GM13976 (cell line): ENCODE data around the gene MLC1.

Experiments
- DNase-seq: peaks from one replicate; pipeline ENCODE4 v3.0.0; 2012; ENCODE audit warnings: low spot score
- in situ Hi-C: fragments of 300-500 bp; cut with MboI; formaldehyde crosslinking; loops from one replicate; pipeline ENCODE4 v1.12.0; 2022; ENCODE audit warnings: low sequenced_read_pairs, mixed read lengths, inconsistent platforms; ENCODE audit not compliant: unreplicated experiment
- TF ChIP-seq, protein P1 (sequence below): IDR thresholded peaks from 2 replicates; pipeline ENCODE4 v1.5.1; 2012; ENCODE audit warnings: borderline replicate concordance, mild to moderate bottlenecking; ENCODE audit not compliant: insufficient read depth; ENCODE audit errors: extremely low read depth, missing control alignments, control extremely low read depth

Gene MLC1

DNA sequence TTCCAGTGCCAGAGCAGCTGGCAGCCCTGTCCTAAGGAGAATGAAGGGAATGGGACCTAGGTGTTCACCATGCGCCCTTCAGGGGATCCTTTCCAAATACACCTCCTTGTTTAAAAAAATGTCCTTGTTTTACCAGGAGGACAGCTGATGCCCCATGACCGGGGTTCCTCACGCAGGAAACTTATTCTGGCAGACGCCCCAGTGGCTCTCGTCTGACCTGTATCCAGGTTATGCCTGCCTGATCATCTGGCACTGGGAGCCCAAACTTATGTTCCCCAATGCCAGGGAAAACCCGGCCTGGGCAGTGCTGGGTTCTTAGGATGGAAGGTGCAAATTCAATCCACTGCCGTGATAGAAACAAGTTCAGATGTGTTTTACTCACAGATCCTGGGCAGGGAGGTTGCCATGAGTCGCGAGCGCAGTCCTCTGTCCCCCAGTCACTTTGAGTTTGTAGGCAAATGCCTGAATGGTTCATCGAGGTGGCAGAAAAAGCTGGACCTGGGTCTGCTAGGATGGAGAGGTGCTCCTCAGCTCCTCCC is 36.0 kb upstream of the MLC1 start:
- DNase-seq, result no peak
- in situ Hi-C loops, result no loop called here
- TF ChIP-seq, protein P1, sequence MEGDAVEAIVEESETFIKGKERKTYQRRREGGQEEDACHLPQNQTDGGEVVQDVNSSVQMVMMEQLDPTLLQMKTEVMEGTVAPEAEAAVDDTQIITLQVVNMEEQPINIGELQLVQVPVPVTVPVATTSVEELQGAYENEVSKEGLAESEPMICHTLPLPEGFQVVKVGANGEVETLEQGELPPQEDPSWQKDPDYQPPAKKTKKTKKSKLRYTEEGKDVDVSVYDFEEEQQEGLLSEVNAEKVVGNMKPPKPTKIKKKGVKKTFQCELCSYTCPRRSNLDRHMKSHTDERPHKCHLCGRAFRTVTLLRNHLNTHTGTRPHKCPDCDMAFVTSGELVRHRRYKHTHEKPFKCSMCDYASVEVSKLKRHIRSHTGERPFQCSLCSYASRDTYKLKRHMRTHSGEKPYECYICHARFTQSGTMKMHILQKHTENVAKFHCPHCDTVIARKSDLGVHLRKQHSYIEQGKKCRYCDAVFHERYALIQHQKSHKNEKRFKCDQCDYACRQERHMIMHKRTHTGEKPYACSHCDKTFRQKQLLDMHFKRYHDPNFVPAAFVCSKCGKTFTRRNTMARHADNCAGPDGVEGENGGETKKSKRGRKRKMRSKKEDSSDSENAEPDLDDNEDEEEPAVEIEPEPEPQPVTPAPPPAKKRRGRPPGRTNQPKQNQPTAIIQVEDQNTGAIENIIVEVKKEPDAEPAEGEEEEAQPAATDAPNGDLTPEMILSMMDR, result no peak

DNA sequence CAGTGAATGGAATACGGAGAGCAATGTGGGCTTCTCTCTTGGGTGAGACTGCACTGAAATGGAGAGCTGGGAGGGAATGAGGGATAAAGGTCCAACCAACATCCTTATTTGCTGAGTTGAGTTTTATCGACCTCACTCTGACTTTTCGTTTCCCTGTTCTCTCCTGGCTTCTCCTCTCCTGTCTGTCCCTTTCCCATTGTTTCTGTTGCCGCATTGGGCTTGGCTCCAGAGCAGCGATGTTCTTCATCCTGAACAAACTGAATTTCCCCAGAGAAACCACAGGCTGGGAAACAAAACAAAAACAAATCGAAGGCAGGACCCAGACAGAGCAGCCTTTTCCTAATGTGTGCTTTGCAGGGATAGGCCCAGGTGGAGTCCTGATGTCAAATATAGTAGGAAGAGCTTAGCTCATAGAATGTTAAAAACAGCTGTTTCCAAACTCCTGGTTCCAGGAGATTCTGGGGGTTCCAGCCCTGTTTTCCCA is 34.6 kb upstream of the MLC1 start:
- TF ChIP-seq, protein P1, result no peak
- in situ Hi-C loops, result no loop called here
- DNase-seq, result no peak

DNA sequence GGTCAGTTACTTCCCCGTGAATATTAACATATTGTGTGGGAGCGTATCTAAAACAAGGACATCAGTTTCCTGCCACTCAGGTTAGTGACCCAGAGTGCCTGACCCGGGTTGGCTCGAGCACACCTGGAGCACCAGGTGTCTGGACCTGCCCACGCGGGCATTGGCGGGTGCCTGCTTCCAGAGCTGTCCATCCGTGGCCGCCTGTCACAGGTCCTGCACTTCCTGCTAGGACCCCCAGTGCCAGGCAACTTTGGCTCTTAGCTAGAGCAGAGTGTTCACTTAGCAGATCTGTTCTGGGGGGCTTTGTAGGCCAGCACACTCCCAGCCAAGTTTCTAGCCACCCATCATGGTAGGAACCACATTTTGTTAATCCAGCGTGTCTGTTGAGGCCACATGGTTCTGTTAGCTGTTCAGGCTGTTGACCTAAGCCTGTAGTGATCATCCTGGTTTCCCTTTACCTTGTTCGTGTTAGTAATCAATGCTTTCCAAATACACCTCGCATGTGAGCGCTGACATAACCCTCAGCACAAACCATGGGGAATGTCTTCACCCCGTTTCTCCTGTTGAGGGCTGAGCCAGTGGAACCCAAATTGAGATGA is 34.0 kb upstream of the MLC1 start:
- in situ Hi-C loops, result no loop called here
- TF ChIP-seq, protein P1, result no peak
- DNase-seq, result no peak

DNA sequence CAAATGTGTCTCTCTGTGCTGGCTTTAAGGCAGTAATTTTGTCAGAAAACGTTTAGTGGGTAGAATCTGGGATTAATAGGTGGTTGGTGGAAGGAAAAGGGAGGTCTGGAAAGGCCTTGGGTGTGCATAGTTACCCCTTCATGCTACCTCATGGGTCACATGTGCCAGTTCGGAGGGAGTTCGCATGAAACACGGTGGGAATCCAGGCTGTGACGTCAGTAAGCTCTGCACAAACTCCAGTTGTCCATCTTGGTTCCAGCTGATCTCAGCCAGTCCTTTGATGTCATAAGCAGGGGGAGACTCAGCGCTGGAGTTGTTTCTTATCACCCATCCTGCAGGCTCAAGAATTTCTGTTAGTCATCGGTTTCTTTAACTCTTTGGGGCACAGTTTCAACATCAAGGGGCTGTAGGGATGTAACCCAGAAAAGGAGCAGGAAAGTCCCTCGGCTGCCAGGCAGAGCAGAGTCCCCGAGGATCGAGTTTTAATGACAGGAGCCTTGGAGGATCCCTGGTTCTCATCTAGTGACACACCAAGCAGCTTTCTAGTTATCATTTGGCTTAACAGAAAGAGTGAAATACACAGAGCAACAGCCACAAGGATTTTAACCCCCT is 33.4 kb upstream of the MLC1 start:
- TF ChIP-seq, protein P1, result no peak
- no peak for DNase-seq
- in situ Hi-C loops, result no loop called here

DNA sequence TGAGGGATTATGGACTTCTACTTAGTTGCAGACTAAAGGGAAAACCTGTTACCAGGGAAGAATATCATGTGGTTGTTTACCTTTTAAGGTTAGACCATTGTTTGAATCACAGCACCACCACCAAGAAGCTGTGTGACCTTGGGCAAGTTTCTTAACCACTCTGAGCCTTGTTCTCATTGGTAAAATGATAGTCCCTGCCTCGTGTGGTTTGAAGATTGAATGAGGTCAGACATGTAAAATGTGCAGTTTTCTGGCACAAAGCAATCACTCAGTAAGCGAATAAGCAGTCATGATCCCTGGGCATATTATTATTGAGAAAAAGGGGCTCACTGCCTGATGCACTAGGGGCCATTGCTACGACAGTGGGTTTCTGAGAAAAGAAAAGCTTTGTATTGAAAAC is 32.9 kb upstream of the MLC1 start:
- in situ Hi-C loops, result no loop called here
- no peak for DNase-seq

DNA sequence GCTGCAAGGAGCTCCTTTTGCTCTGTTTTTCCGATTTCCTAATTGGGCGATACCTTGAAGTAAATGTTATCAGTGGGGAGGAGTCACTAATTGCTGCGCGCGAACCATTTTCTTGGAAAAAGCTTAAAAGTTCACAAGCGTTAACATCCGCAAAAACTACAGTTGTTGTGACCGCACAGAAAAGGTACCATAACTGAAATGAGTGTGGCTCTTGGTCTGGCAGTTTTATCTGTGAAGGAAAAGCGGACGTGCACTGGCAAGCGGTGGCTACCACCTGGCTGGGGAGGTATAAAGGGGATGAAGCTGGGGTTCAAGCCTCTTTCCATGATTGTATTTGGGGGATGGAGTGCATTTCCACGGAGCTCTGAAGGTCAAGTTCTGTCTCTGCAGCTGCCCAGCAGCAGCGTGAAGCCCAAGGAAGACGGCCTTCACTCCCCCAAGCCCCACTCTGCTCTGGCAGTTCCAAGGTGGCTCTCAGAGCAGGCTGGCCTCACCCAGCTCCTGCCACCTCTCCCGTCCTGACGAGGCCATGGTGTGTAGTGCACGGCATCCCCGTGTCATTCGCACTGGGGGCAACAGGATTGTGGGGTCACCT is 32.0 kb upstream of the MLC1 start:
- TF ChIP-seq, protein P1, result no peak
- no peak for DNase-seq
- in situ Hi-C loops, result no loop called here

More for the DNA sequence above, 32.9 kb upstream of the MLC1 start:
- TF ChIP-seq, protein P1, result no peak
